Peyer's patch (tissue), 4 donors: ENCODE measurements around the gene NLRP8.

Experiments used
- CTCF ChIP-seq, 6 experiments: fragments of 450-650 bp in 4 of 6; fragments of 200-600 bp in 2 of 6; sonication (generic) in 1 of 6; IDR thresholded peaks; one replicate each; pipeline ENCODE4 v1.5.1; 2017 to 2019; ENCODE audit warnings: antibody characterized with exemption in 6 of 6, mild to moderate bottlenecking in 3 of 6, moderate library complexity in 1 of 6
- POLR2A ChIP-seq, 2 donors: fragments of 450-650 bp; IDR thresholded peaks; one replicate each; pipeline ENCODE4 v1.5.1; 2017; ENCODE audit warnings: antibody characterized with exemption in 2 of 2, mild to moderate bottlenecking in 2 of 2, moderate library complexity in 2 of 2

GRCh38 chr19:55986487-55986886 is 38.9 kb downstream of the NLRP8 start, which contains the start of gene NLRP5:
- TF ChIP-seq CTCF (IDR thresholded peaks at IDR 0.05) (no peak), POLR2A (IDR thresholded peaks at IDR 0.05) (no peak)
